Smooth muscle cell (in vitro differentiated cells): Measurements from ENCODE around the gene VSIG8. TPM values are rescaled to one million over a fixed set of nuclear protein-coding genes. Genes with fewer than 3 reads are reported as not detected.

Experiments used
- DNase-seq: peaks from one replicate; lab custom pipeline; 2025; ENCODE audit not compliant: unreplicated experiment; lab: John Stamatoyannopoulos, UW
- H2AFZ ChIP-seq: fragments of 200-600 bp; sonication (generic); 2 replicates; pipeline ENCODE4 v1.6.0; 2016; ENCODE audit warnings: antibody characterized with exemption, low read depth, mild to moderate bottlenecking
- H3F3A ChIP-seq: fragments of 200-600 bp; sonication (generic); 2 replicates; pipeline ENCODE4 v1.6.0; 2017; ENCODE audit warnings: antibody characterized with exemption, low read depth
- H3K27ac ChIP-seq: fragments of 200-600 bp; sonication (generic); 2 replicates; pipeline ENCODE4 v1.5.1; 2016; ENCODE audit warnings: low read depth, mild to moderate bottlenecking
- H3K27me3 ChIP-seq: fragments of 200-600 bp; sonication (generic); 2 replicates; pipeline ENCODE4 v1.6.1; 2016; ENCODE audit warnings: low read depth, mild to moderate bottlenecking
- H3K36me3 ChIP-seq: fragments of 200-600 bp; sonication (generic); 2 replicates; pipeline ENCODE4 v1.5.1; 2016; ENCODE audit warnings: low read depth
- H3K4me1 ChIP-seq: fragments of 200-600 bp; sonication (generic); 2 replicates; pipeline ENCODE4 v1.5.1; 2016; ENCODE audit warnings: low read depth
- H3K4me2 ChIP-seq: fragments of 200-600 bp; sonication (generic); 2 replicates; pipeline ENCODE4 v1.6.0; 2016; ENCODE audit warnings: mild to moderate bottlenecking
- H3K4me3 ChIP-seq: fragments of 200-600 bp; sonication (generic); 2 replicates; pipeline ENCODE4 v1.5.1; 2016; ENCODE audit warnings: mild to moderate bottlenecking
- H3K79me2 ChIP-seq: fragments of 200-600 bp; sonication (generic); 2 replicates; pipeline ENCODE4 v1.6.0; 2016; ENCODE audit warnings: low read depth, mild to moderate bottlenecking
- H3K9ac ChIP-seq: fragments of 200-600 bp; sonication (generic); 2 replicates; pipeline ENCODE4 v1.6.0; 2016; ENCODE audit warnings: low read depth
- H3K9me3 ChIP-seq: fragments of 200-600 bp; sonication (generic); replicated peaks from 2 replicates; pipeline ENCODE4 v1.5.1; 2016; ENCODE audit warnings: low read depth
- H4K20me1 ChIP-seq: fragments of 200-600 bp; sonication (generic); 2 replicates; pipeline ENCODE4 v1.6.0; 2016; ENCODE audit warnings: low read depth
- CTCF ChIP-seq: fragments of 200-600 bp; sonication (generic); IDR thresholded peaks from 2 replicates; pipeline ENCODE4 v1.5.1; 2017; ENCODE audit warnings: borderline replicate concordance, mild to moderate bottlenecking, antibody characterized with exemption; ENCODE audit not compliant: insufficient read depth, poor library complexity, severe bottlenecking
- WGBS: methylation state at CpG from one replicate; pipeline ENCODE4 v1.1.7; 2016; ENCODE audit warnings: low lambda C conversion rate; 5-methylcytosine and 5-hydroxymethylcytosine counted together
- polyA plus RNA-seq: library from polyadenylated mRNA; unstranded; fragments of >200 nt; fragmentation: Nextera tagmentation; extraction: Ambion mirVana; gene quantifications from 2 replicates; pipeline ENCODE4 v1.2.1, GENCODE V29; 2016
- total RNA-seq: library from RNA; depleted of rRNA; stranded (reverse); fragments of >200 nt; gene quantifications from 2 replicates; pipeline ENCODE4 v1.2.3, GENCODE V29; 2014

Gene VSIG8
- total and polyA plus RNA-seq, 2 experiments from 2014 or later, result 0.29 TPM; not detected in 1

DNA sequence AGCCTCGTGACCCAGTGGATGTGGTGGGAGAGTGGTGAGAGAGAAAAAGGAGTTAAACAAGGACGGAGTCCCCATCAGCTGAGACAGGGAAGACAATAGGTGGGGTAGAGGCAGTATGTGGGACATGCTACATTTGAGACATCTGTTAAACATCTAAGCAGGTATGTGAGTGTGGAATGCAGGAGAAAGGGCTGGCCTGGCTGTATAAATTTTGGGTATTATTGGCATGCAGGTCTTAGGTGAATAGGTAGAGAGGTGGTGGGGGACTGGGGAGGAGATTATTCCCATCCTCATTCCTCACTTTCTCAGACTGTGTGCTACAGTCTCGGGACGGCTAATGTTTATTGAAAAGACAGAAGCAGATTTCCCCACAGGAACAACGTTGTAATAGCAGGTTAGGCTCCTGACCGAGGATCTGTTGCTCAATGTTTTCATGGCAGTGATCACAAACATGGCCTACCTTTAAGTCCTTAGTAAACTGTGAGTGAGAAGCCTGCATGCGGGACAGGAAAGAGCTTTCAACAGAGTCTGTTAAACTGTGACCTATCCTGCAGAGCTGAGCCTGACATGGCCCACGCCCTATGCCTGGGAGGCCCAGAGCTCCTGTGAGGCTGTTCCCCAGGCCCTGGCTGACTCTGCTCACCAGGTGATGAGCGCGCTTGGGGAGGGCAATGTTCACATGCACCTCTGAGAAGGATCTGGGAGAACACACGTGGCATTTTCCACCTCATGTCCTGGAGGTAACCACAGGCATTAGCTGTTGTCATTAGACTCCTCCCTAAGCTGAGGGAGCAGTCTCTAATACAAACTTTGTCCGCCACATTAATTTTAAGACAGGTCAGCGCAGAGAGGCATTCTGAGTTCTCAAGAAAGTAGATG is 16.5 kb downstream of the VSIG8 start:
- H3K4me1 ChIP-seq, result peaks cover 6% of the 10 kb centered on the region
- WGBS, result 71% methylated on average over 13 of the region's 13 CpGs
- H3K79me2 ChIP-seq, result no peaks in the 10 kb centered on the region
- no peak for DNase-seq
- peak overlapping the region; percentile 89 for H3K27ac ChIP-seq
- no peaks in the 10 kb centered on the region for H3K36me3 ChIP-seq
- H2AFZ ChIP-seq, result no peak overlapping the region
- no peak for TF ChIP-seq CTCF
- no peaks in the 10 kb centered on the region for H3K9me3 ChIP-seq
- peaks cover 6% of the 10 kb centered on the region for H3F3A ChIP-seq
- no peaks in the 10 kb centered on the region for H4K20me1 ChIP-seq
- no peaks in the 10 kb centered on the region for H3K27me3 ChIP-seq
- no peak overlapping the region for H3K9ac ChIP-seq
- no peak overlapping the region for H3K4me2 ChIP-seq
- no peak overlapping the region for H3K4me3 ChIP-seq

GRCh38 chr1:159843459-159843858 is 19.0 kb downstream of the VSIG8 start:
- no peaks in the 10 kb centered on the region for H3K9me3 ChIP-seq
- no peak overlapping the region for H3K4me2 ChIP-seq
- no peak overlapping the region for H2AFZ ChIP-seq
- H3K79me2 ChIP-seq, result no peaks in the 10 kb centered on the region
- H3K4me1 ChIP-seq, result peaks cover 3% of the 10 kb centered on the region
- no peak for DNase-seq
- TF ChIP-seq CTCF, result no peak
- WGBS, result 90% methylated on average over 4 of the region's 4 CpGs
- no peaks in the 10 kb centered on the region for H3F3A ChIP-seq
- no peaks in the 10 kb centered on the region for H3K36me3 ChIP-seq
- H3K4me3 ChIP-seq, result no peak overlapping the region
- no peaks in the 10 kb centered on the region for H4K20me1 ChIP-seq
- no peaks in the 10 kb centered on the region for H3K27me3 ChIP-seq
- H3K9ac ChIP-seq, result no peak overlapping the region
- no peak overlapping the region for H3K27ac ChIP-seq

- DNase-seq, result no peak
- H3K79me2 ChIP-seq, result no peaks in the 10 kb centered on the region
- TF ChIP-seq CTCF, result no peak
- peak overlapping the region; percentile 72 for H2AFZ ChIP-seq
- H3K4me1 ChIP-seq, result no peaks in the 10 kb centered on the region
- H3K36me3 ChIP-seq, result no peaks in the 10 kb centered on the region
- no peaks in the 10 kb centered on the region for H3F3A ChIP-seq
- H3K9ac ChIP-seq, result no peak overlapping the region
- no peak overlapping the region for H3K4me3 ChIP-seq
- H3K9me3 ChIP-seq, result no peaks in the 10 kb centered on the region
- no peaks in the 10 kb centered on the region for H4K20me1 ChIP-seq
- no peak overlapping the region for H3K4me2 ChIP-seq
- H3K27me3 ChIP-seq, result no peaks in the 10 kb centered on the region
- H3K27ac ChIP-seq, result no peak overlapping the region
- WGBS, result 41% methylated on average over 2 of the region's 2 CpGs
Observed at GRCh38 chr1:159841749-159842148, 20.7 kb downstream of the VSIG8 start.
